ENCODE data around the gene CGRRF1.
A peak's percentile ranks its signal among the peaks of the same experiment; 100 is the strongest.

Gene CGRRF1

DNA sequence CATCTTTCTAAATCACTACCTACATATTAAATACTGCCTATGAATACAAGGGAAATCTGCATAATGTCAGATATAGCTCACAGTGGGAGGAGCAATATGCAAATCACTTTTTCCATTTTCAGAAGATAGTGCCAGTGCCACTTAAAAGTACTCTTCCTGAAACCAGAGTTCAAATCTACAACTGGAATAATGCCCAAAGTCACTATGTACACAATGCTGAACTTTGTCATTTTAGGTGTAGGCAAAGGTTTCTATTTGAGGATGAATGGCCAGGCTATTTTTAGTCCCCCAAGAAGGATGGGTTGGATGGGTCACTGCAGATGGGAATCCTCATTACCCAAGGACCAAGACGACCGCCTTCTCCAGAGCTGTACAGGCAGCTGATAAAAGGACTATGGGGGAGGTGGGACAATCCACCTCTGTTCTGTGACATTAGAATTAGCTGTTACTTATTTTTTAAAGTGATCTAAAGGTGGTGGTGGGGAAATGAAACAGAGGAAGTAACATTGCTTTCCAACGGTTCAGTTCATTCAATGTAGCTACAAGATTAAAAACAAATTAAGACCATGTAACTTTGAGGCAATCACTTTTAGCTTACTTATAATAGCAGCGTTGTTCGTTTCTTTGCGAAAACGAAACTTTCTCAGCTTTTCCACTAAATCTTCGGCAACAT, 26.5 kb upstream of the CGRRF1 start:
- peaks cover 29 to 38% of the 10 kb centered on the region in 2 donors for H3K36me3 Mint-ChIP-seq
- no peaks in the 10 kb centered on the region for H3K9me3 Mint-ChIP-seq
- peak overlapping the region; percentile 91 for H3K27ac Mint-ChIP-seq
- H3K27me3 Mint-ChIP-seq, result no peaks in the 10 kb centered on the region
- peak; percentile 78 to 91 for ATAC-seq (replicated peaks)
- DNase-seq, result no peak
- peak overlapping the region; percentile 67 to 79 for H3K4me3 Mint-ChIP-seq
- H3K4me1 Mint-ChIP-seq, result peaks cover 36 to 63% of the 10 kb centered on the region in 2 donors

DNA sequence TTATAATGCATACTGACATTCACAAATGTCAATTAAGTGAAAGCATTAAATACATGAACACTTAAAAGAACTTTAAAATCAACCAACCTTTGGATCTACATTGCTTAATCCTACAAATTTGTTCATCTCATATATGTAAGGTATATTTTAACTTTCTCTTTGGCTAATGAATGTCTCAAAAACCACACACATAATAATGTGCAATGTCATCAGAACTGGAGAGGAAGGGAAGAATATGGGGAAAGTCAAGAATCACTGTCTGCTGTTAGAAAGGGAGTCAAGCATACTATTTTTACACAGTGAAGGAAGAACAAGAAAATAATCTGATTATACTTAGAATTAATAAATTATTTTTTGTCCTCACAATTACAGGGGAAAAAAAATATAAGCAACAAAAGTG, 25.9 kb upstream of the CGRRF1 start:
- Mint-ChIP-seq H3K9me3 (no peaks in the 10 kb centered on the region), H3K4me1 (peaks cover 35 to 63% of the 10 kb centered on the region in 2 donors), H3K4me3 (peak overlapping the region; percentile 67 to 79), H3K27me3 (no peaks in the 10 kb centered on the region), H3K36me3 (peaks cover 24 to 32% of the 10 kb centered on the region in 2 donors), H3K27ac (peak overlapping the region; percentile 91)
- DNase-seq (no peak), ATAC-seq (replicated peaks) (no peak)

DNA sequence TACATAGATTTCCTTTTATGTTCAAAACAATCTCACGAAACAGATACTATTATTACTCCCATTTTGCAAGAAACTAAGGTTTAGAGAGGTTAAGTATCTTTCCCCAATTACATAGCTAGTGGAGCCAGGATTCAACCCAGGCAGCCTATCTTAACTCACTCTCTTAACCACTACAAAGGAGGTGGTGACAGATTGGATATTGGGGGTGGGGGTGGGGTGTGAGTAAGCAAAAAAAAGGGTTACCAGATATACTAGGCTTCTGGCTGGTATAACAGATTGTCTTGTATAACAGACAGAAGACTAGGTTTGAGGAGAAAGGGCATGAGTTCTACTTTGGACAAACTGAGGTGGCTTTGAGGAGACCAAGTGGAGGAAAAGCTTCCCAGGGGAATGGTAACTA, 23.0 kb upstream of the CGRRF1 start:
- no peak for ATAC-seq (replicated peaks)
- Mint-ChIP-seq H3K27ac (no peak overlapping the region), H3K36me3 (peaks cover 23 to 31% of the 10 kb centered on the region in 2 donors), H3K4me1 (peaks cover 42 to 80% of the 10 kb centered on the region in 2 donors), H3K27me3 (no peaks in the 10 kb centered on the region), H3K9me3 (no peaks in the 10 kb centered on the region), H3K4me3 (peak overlapping the region; percentile 82 to 86)
- no peak for DNase-seq

DNA sequence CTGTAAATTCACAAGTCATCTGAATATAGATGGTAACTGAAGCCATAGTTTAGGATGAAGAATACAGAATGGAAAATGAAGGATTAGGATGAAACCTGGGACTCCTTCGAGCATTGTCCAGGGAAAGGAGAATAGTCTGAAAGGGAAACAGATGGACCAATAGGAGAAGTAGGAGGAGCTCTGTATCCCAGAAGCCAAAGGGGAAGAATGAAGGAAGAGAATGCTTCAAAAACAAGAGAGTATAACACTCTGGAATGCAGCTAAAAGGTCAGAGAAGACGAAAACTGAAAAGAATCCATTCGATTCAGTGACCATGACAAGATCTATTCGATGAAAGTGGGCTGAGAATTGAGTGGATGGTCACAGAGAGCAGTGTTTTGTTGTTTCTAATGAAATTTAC, 21.9 kb upstream of the CGRRF1 start:
- H3K36me3 Mint-ChIP-seq, result peaks cover 17 to 26% of the 10 kb centered on the region in 2 donors
- ATAC-seq (replicated peaks) (no peak), DNase-seq (no peak)
- H3K9me3 Mint-ChIP-seq, result no peaks in the 10 kb centered on the region
- peak overlapping the region; percentile 90 for H3K27ac Mint-ChIP-seq
- H3K4me3 Mint-ChIP-seq, result peak overlapping the region; percentile 82 to 86
- H3K4me1 Mint-ChIP-seq, result peaks cover 41 to 70% of the 10 kb centered on the region in 2 donors
- H3K27me3 Mint-ChIP-seq, result no peaks in the 10 kb centered on the region

DNA sequence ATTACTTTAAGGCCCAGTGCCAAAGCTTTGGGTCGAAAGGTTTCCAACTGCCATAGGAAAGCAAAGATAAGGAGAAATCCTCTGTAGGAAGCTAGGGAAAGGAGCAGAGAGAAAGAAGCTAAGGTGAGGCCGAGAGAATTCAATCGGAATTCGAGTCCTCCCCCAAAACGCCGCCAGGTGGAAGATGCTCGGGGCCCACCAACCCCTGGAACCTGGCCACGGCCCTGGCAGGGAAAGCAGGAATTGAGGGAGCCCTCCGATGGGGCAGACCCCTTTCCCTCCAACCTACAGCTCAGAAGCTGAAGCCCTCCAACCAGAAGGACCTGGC, 21.4 kb upstream of the CGRRF1 start:
- Mint-ChIP-seq H3K36me3 (peaks cover 13 to 21% of the 10 kb centered on the region in 2 donors), H3K27ac (peak overlapping the region; percentile 90), H3K4me3 (peak overlapping the region; percentile 82 to 86), H3K9me3 (no peaks in the 10 kb centered on the region), H3K27me3 (no peaks in the 10 kb centered on the region), H3K4me1 (peaks cover 37 to 64% of the 10 kb centered on the region in 2 donors)
- DNase-seq (no peak), ATAC-seq (replicated peaks) (peak; percentile 34 to 38)

DNA sequence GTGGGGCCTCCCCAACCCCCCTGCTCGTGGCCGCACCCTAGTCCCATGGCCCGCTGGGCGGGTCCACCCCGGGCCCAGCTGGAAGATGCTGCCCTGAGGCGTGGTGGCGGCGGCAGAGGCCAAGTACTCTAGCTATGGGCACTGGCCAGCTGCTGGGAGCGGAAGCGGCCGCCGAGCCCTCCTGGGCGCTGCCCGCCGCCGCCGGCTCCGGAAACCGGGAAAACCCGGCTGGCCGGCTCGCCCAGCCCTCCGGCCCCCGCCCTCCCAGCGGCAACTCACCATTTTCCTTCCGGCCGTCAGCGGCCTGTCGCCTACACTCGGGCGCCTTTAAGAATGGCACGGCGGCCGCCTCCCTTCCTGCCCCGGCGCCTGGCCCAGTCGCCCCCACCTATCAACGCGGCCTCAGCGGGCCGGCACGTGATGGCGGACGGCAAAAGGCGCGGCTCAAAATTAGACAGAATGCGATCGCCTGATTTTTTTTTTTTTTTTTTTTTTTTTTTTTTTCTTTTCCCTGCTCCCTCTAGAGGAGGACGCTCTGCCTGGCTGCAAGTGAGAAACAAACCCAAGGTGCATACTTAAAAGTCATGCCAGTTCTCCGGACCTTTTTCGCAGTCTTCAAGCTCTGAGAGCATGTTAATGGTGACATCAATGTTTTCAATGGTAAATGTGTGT, 20.9 kb upstream of the CGRRF1 start, which contains the start of gene GMFB:
TSS of gene GMFB (minus strand) at position 335 of the 672 bp plus-strand sequence. CDS start at position 282, 53 bp downstream.
- H3K4me3 Mint-ChIP-seq, result peak within 1 kb of the TSS; percentile 82 to 86
- H3K27ac Mint-ChIP-seq, result peak within 1 kb of the TSS; percentile 94
- DNase-seq (peak; percentile 84), ATAC-seq (replicated peaks) (peak; percentile 95 to 98)
- no peaks in the 10 kb centered on the region for H3K9me3 Mint-ChIP-seq
- peaks cover 13 to 20% of the 10 kb centered on the region in 2 donors for H3K36me3 Mint-ChIP-seq
- H3K27me3 Mint-ChIP-seq, result no peaks in the 10 kb centered on the region
- H3K4me1 Mint-ChIP-seq, result peaks cover 37 to 59% of the 10 kb centered on the region in 2 donors

DNA sequence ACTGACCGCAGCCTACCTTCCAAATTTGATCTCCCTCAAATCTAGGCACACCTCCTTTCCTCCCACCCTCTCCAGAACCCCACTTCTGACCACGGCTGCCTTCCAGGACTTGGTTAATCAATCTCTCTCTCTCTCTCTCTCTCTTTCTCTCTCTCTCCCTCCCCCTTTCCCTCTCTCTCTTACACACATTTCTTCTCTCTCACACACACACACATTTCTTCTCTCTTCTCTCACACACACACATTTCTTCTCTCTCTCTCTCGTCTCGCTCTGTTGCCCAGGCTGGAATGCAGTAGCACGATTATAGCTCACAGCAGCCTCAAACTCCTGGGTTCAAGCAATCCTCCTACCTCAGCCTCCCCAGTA, 20.4 kb upstream of the CGRRF1 start:
- Mint-ChIP-seq H3K4me1 (peaks cover 33 to 54% of the 10 kb centered on the region in 2 donors), H3K36me3 (peaks cover 13 to 20% of the 10 kb centered on the region in 2 donors), H3K9me3 (no peaks in the 10 kb centered on the region), H3K27me3 (no peaks in the 10 kb centered on the region), H3K27ac (peak overlapping the region; percentile 94), H3K4me3 (peak overlapping the region; percentile 82 to 86)
- ATAC-seq (replicated peaks), result no peak
- no peak for DNase-seq

DNA sequence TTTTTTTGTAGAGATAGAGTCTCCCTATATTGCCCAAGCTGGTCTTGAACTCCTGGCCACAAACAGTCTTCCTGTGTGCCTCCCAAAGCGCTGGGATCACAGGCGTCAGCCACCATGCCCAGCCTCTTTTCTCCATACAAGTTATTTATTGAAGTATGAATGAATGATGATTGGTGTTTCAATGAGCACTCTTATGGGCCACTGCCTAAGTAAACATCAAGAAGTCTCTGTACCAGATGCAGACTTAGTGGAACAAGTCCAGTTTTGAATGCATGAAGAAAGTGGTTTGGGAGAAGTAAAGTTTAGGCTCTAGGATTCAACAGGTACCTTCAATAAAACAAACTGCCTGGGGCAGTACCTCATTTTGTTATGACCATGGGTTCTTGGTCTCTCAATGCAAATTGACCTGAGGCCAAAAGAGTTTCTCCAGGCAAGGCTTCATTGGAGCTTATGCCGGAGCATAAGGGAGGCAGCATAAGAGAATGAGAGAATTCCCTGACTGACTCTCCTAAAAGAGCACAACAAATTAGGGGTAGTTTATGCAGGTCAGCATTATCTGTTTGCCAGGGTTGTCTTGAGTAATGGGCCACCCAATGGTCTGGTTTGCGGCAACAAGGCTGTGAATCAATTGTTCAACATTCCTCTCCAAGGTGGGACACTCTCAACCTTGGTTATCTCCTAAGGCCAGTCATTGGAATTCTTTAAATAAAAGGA, 19.8 kb upstream of the CGRRF1 start:
- H3K4me3 Mint-ChIP-seq, result peak overlapping the region; percentile 82 to 86
- no peaks in the 10 kb centered on the region for H3K9me3 Mint-ChIP-seq
- no peak for DNase-seq
- peaks cover 27 to 48% of the 10 kb centered on the region in 2 donors for H3K4me1 Mint-ChIP-seq
- H3K36me3 Mint-ChIP-seq, result peaks cover 13 to 20% of the 10 kb centered on the region in 2 donors
- ATAC-seq (replicated peaks), result no peak
- no peaks in the 10 kb centered on the region for H3K27me3 Mint-ChIP-seq
- H3K27ac Mint-ChIP-seq, result peak overlapping the region; percentile 94

DNA sequence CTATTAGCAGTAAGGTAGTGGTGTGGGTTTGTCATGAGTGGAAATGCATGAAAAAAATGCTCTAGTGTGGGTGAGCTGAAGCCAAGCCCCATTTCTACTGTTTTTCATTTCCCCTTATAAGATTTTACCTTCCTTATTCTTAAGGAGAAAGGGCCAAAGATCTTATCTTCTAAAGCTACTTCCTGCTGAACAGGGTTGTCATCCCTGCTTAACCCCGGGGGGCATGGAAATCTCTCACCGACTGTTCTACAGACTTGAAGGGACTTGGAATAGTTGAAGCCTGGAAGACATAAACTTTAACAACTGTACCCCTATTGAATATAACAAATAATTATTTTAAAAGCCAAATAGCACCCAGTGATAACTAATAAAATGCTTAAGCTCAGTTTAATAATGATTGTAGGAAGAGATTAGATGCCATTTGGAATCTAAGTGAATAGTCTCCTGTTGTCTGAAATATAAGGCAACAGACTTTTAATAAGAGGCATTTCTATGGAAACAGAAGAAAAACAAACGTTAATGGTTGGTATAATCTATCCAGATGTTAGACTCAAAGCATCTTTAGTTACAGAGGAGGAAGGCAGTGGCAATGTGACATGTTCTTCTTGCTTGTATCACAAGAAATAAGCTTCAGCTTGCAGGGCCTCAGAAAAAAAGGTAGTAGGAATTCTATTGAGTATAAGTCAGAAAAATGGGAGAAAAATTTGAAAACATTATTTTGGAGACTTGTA, 19.1 kb upstream of the CGRRF1 start:
- no peak for DNase-seq
- Mint-ChIP-seq H3K36me3 (peaks cover 11 to 15% of the 10 kb centered on the region in 2 donors), H3K4me3 (no peak overlapping the region), H3K27me3 (no peaks in the 10 kb centered on the region), H3K27ac (no peak overlapping the region), H3K4me1 (peaks cover 22 to 41% of the 10 kb centered on the region in 2 donors), H3K9me3 (no peaks in the 10 kb centered on the region)
- no peak for ATAC-seq (replicated peaks)

DNA sequence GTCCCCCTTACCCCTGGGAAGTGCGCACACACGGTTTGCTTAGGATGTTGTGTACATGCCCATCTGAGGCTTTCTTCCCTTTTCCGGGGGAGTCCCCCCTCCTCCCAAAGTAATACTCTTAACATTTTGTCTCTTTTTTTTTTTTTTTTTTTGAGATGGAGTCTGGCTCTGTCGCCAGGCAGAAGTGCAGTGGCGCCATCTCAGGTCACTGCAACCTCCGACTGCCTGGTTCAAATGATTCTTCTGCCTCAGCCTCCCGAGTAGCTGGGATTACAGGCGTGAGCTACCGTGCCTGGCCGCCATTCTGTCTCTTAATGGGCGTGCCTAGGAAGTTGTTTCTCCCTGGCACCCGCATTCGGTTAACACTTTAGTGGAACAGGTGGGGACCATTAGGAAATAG, 16.4 kb upstream of the CGRRF1 start:
- no peak for DNase-seq
- no peak for ATAC-seq (replicated peaks)
- no peak overlapping the region for H3K27ac Mint-ChIP-seq
- no peaks in the 10 kb centered on the region for H3K9me3 Mint-ChIP-seq
- peaks cover 9 to 17% of the 10 kb centered on the region in 2 donors for H3K4me1 Mint-ChIP-seq
- peaks cover 0 to 1% of the 10 kb centered on the region in 2 donors for H3K36me3 Mint-ChIP-seq
- peaks cover 4 to 5% of the 10 kb centered on the region in 2 donors for H3K27me3 Mint-ChIP-seq
- no peak overlapping the region for H3K4me3 Mint-ChIP-seq

DNA sequence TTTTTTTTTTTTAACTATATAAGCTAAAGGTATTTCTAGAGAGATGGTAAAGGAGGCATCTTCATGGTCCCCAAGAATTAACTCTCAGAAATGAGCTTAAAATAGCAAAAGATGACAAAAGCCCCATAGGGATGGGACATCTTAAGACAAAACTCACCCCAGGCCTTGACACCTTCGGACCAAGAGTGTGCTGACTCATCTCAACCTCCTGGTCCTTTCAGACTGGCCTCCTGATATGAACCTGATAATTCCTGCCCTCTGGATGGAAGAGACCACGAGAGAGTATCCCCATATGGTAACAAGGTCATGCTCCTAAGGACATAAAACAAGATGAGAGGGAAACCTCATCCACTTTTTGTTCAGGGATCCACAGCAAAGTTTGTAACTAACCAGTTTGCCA, 12.5 kb upstream of the CGRRF1 start:
- H3K36me3 Mint-ChIP-seq, result no peaks in the 10 kb centered on the region
- no peak overlapping the region for H3K27ac Mint-ChIP-seq
- ATAC-seq (replicated peaks), result no peak

DNA sequence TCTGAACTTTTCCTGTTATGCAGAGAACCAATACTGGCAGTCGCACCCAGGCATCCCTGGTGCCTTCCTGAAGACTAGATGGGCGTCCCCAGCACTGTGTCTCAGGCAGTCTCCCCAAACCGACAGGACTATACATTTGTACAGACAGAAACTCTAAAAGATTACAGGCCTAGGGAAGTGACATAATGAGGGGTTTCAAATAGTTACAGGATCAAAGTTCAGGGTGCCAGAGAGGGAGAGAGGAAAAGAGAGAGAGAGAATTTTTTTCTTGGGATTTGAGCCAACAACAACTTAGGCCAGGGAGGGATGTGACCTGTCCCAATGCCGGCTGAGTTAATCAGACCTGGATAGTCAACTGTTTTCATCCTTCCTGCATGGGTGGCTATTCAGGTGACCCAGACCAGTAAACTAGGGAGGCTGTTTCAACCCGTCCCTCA, 11.6 kb upstream of the CGRRF1 start:
- no peak for ATAC-seq (replicated peaks)
- no peak overlapping the region for H3K27ac Mint-ChIP-seq
- peaks cover 20 to 26% of the 10 kb centered on the region in 2 donors for H3K27me3 Mint-ChIP-seq
- H3K4me1 Mint-ChIP-seq, result peaks cover 2 to 5% of the 10 kb centered on the region in 2 donors
- no peak overlapping the region for H3K4me3 Mint-ChIP-seq
- no peaks in the 10 kb centered on the region for H3K36me3 Mint-ChIP-seq
- H3K9me3 Mint-ChIP-seq, result no peaks in the 10 kb centered on the region
- DNase-seq, result no peak

More for the DNA sequence above, 12.5 kb upstream of the CGRRF1 start:
- Mint-ChIP-seq H3K4me1 (peaks cover 1 to 2% of the 10 kb centered on the region in 2 donors), H3K27me3 (peaks cover 20 to 26% of the 10 kb centered on the region in 2 donors), H3K9me3 (no peaks in the 10 kb centered on the region), H3K4me3 (no peak overlapping the region)
- no peak for DNase-seq

DNA sequence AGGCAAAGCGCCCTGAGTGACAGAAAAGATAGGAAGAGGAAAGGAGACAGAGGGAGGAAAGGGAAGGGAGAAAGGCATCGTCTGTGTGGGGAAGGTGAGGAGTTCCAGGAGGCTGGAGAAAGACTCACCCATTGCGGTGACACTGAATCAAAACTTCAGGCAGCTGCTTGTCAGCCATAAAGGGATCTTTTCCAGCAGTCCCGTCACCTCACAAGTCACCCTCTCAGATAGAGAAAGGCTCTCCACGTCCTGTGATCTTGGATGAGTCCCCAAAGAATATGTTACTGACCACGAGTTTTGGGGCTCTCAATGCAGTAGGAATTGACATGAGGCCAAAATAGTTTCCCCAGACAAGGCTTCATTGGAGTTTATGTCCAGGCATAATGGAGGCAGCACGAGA, 11.1 kb upstream of the CGRRF1 start:
- Mint-ChIP-seq H3K4me3 (no peak overlapping the region), H3K4me1 (peaks cover 2 to 5% of the 10 kb centered on the region in 2 donors), H3K36me3 (no peaks in the 10 kb centered on the region), H3K27me3 (peaks cover 20 to 26% of the 10 kb centered on the region in 2 donors), H3K27ac (no peak overlapping the region), H3K9me3 (no peaks in the 10 kb centered on the region)
- no peak for ATAC-seq (replicated peaks)
- DNase-seq, result no peak

DNA sequence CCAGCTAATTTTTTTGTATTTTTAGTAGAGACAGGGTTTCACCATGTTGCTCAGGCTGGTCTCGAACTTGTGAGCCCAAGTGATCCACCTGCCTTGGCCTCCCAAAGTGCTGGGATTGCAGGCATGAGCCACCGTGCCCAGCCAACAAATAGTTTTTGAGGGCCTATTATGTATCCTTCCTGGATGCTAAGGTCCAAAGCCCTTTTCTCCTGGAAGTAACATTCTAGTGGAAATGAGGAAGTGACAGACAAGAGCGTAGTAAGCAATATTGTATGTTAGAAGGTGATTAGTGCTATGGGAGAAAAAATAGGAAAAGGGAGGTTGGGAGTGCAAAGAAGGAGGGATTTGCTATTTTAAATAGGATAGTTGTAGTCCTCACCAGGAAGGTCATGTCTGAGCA, 9.0 kb upstream of the CGRRF1 start:
- Mint-ChIP-seq H3K36me3 (no peaks in the 10 kb centered on the region), H3K27ac (no peak overlapping the region), H3K4me1 (peaks cover 2 to 5% of the 10 kb centered on the region in 2 donors), H3K27me3 (peaks cover 20 to 26% of the 10 kb centered on the region in 2 donors), H3K9me3 (no peaks in the 10 kb centered on the region), H3K4me3 (no peak overlapping the region)
- ATAC-seq (replicated peaks), result no peak
- no peak for DNase-seq

Data from stimulated activated naive B cell treated with anti-CD40 and anti-IgM and Interleukin-4, amounts not matched to agents 10 μg/mL and 1 μg/mL and 100 μg/mL, for 72 hours (primary cell).